ENCODE data around the gene SYNE1.

DNA sequence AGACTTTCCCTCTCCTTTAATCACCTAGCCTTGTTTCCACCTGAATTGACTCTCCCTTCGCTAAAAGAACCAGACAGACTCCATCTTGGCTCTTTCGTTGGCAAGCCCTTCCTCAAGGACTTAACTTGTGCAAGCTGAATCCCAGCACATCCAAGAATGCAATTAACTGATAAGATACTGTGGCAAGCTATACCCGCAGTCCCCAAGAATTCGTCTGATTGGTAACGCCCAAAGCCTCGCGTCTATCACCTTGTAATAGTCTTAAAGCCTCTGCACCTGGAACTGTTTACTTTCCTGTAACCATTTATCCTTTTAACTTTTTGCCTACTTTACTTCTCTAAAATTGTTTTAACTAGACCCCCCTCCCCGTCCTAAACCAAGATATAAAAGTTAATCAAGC is 45.0 kb upstream of the SYNE1 start:
- TF ChIP-seq, protein P1, sequence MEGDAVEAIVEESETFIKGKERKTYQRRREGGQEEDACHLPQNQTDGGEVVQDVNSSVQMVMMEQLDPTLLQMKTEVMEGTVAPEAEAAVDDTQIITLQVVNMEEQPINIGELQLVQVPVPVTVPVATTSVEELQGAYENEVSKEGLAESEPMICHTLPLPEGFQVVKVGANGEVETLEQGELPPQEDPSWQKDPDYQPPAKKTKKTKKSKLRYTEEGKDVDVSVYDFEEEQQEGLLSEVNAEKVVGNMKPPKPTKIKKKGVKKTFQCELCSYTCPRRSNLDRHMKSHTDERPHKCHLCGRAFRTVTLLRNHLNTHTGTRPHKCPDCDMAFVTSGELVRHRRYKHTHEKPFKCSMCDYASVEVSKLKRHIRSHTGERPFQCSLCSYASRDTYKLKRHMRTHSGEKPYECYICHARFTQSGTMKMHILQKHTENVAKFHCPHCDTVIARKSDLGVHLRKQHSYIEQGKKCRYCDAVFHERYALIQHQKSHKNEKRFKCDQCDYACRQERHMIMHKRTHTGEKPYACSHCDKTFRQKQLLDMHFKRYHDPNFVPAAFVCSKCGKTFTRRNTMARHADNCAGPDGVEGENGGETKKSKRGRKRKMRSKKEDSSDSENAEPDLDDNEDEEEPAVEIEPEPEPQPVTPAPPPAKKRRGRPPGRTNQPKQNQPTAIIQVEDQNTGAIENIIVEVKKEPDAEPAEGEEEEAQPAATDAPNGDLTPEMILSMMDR (IDR thresholded peaks at IDR 0.05) = no peak
- TF ChIP-seq POLR2A (IDR thresholded peaks at IDR 0.05) = no peak
- no peak for TF ChIP-seq EP300 (IDR thresholded peaks at IDR 0.05)

Measured in ovary (tissue), 3 donors.